GM12892 (cell line): ENCODE measurements around the gene RPL22.

Experiments
- DNase-seq: peaks from one replicate; pipeline ENCODE4 v3.0.0; 2011; ENCODE audit not compliant: insufficient read length
- FAIRE-seq: peaks from 2 replicates; lab custom pipeline; 2011; peaks lifted over from hg19 to GRCh38; lab: Jason Lieb, UNC
- POLR2A ChIP-seq: IDR thresholded peaks from 2 replicates; pipeline ENCODE4 v1.6.1; 2011; ENCODE audit warnings: low read depth, low read length, control low read depth
- POLR2AphosphoS5 ChIP-seq: IDR thresholded peaks from 2 replicates; pipeline ENCODE4 v1.6.1; 2011; ENCODE audit warnings: low read depth, low read length, control low read depth
- TAF1 ChIP-seq: IDR thresholded peaks from 2 replicates; pipeline ENCODE4 v1.6.1; 2011; ENCODE audit warnings: low read depth, mild to moderate bottlenecking, control low read depth, low read length, borderline replicate concordance

RPL22 gene

GRCh38 chr1:6152181-6152580, 47.2 kb downstream of the RPL22 start:
- FAIRE-seq (no peak), DNase-seq (no peak)
- TF ChIP-seq POLR2A = no peak
- no peak for TF ChIP-seq POLR2AphosphoS5
- TF ChIP-seq TAF1 = no peak

DNA sequence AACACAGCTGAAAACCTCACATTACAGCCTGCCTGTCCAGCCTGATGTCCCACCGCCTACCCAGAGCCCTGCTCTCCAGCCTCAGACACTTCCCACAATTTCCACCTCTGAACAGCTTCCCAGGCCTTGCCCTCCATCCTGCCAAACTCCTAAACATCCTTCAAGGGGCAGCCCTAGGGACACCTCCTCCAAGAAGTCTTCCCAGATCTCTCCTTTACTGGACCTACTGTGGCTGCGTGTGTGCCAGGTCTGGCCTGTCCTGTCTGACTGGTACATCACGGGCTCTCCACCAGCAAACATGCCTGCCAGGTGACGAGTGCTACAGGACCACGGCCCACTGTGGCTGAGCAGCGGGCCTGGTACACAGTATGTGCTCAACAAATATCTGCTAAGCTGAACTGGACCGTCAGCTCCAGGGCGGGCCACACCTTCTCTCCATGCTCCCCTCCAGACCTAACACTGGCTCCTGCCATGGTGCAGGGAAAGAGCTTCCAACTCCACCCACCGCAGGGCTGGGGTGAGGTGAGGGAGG, 48.0 kb downstream of the RPL22 start:
- DNase-seq (no peak), FAIRE-seq (no peak)
- TF ChIP-seq POLR2A (no peak), POLR2AphosphoS5 (no peak), TAF1 (no peak)

DNA sequence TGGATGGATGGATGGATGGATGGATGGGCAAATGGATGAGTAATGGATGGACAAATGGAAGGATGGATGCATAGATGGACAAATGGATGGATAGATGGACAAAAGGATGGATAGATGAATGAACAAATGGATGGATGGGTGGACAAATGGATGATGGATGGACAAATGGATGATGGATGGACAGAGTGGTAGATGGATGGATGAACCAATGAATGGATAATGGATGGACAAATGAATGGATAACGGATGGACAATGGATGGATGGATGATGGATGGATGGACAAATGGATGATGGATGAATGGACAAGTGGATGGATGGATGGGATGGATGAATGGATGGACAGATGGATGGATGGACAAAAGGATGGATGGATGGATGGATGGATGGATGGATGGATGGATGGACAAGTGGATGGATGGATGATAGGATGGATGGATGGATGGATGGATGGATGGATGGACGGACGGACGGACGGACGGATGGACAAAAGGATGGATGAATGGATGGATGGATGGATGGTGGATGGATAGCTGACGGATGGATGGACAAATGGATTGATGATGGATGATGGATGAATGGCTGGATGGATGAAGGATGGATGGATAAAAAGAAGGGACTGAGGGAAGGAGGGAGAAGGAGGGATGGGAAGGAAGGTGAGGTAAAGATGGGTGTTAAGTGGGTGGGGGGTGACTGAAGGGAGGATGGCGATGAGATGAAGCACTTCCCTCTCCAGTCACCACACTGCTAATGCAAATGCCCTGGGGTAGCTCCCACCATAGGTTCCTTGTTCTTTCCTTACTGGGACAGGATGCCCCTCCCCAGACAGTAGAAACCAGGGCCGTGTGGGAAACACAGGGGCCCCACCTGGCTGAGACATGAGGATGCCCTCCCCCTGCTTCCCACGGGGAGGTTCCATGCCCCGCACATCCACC, 49.1 kb downstream of the RPL22 start:
- DNase-seq (no peak), FAIRE-seq (no peak)
- no peak for TF ChIP-seq TAF1
- TF ChIP-seq POLR2A = no peak
- no peak for TF ChIP-seq POLR2AphosphoS5

DNA sequence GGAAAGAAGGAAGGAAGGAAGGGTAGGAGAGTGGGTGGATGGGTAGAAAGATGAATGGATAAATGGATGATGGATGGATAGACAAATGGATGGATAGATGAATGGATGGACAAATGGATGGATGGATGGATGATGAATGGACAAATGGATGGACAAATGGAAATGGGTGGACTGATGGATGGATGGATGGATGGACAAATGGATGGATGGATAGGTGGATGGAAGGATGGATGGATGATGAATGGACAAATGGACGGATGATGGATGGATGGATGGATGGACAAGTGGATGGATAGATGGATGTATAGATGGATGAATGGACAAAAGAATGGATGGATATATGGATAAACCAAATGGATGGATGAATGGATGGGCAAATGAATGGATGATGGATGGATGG, 49.8 kb downstream of the RPL22 start:
- no peak for TF ChIP-seq POLR2A
- TF ChIP-seq POLR2AphosphoS5 = no peak
- no peak for TF ChIP-seq TAF1
- FAIRE-seq (no peak), DNase-seq (no peak)

DNA sequence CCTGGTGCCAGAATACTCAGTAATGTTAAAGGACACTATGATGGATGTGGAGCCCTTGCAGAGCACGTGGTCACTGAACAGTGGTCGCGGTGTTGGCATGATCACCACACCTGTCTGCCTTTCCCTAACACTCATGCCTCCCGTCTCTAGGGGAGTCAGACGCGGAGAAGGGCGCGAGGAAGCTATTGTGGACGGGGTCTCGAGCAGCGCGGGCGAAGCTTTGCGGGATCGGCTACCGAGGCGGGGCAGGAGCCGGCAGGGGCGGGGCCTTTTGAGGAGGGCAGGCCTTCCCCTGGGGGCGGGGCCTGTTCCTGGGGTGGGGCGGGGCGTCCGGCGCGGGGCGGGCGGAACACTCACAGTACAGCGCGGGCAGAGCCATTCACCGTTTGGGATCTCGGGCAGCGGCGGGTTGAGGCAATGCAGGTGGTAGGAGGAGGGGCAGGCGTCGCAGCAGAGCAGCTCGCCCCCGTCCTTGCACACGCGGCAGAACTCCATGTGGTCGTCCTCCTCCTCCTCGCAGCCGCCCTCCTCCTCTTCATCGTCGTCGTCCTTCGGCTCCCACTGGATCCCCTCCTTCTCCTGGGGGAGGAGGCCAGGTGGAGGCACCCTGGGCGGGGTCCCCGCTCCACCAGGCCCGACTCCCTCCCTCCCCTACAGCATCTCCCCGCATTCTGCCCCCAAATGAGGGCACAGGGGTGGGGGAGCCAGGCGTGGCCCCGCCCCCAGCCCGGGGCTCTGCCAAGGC, 50.7 kb downstream of the RPL22 start:
- FAIRE-seq (no peak), DNase-seq (peak; percentile 54)
- TF ChIP-seq POLR2A (no peak), POLR2AphosphoS5 (no peak), TAF1 (no peak)

DNA sequence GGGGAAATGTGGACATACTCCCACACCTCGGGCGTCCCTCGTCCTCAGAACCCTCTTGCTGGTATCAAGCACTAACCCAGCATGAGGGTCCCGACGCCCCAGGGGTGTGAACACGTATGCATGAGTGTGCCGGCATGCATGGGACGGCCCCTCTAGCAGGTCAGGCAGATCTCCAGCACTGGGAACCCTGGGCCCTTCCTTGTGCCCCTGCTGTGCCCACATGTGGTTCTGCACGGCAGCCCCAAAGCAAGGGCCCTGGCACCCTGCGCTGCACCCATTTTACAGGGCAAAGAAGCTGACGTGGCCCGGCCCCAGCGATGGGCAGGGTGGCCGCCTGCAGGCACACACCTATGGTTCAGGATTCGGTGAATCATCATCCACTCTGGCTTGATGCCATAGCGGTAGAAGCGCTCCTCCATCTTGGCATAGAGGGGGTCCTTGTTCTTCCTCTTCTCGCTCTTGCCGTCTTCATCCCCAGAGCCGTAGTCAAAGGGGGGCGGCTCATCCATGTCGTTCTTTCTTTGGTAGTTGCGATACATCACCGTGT, 53.5 kb downstream of the RPL22 start:
- DNase-seq (no peak), FAIRE-seq (no peak)
- TF ChIP-seq POLR2A (no peak), TAF1 (no peak), POLR2AphosphoS5 (no peak)

- TF ChIP-seq TAF1 (no peak), POLR2AphosphoS5 (no peak), POLR2A (no peak)
Measured at GRCh38 chr1:6145396-6145750, 54.0 kb downstream of the RPL22 start.

GRCh38 chr1:6144647-6145395, 54.6 kb downstream of the RPL22 start:
- FAIRE-seq (no peak), DNase-seq (no peak)
- TF ChIP-seq TAF1 = no peak
- TF ChIP-seq POLR2A = no peak
- TF ChIP-seq POLR2AphosphoS5 = no peak

More at GRCh38 chr1:6145396-6145750, 54.0 kb downstream of the RPL22 start:
- DNase-seq (no peak), FAIRE-seq (no peak)

GRCh38 chr1:6144175-6144574, 55.2 kb downstream of the RPL22 start:
- TF ChIP-seq POLR2A = no peak
- no peak for TF ChIP-seq TAF1
- no peak for TF ChIP-seq POLR2AphosphoS5
- FAIRE-seq (no peak), DNase-seq (no peak)

DNA sequence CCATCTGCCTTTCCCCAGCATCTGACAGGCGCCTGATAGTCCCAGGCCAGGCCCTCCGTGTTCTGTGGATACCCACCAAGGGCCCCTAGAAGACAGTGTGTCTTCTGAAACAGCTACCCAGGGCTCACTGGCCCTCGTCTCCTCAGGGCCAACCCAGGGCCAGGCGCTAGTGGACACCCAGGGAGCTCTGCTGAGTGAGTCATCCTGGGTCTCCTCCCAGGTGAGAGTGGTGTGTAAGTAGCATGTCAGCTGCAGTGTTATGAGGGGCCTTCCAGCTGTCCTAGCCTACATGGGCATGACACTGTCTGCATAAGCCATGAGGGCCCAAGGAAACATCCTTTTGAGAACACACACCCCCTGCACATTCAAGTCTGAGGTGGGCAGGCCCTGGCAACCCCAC, 56.0 kb downstream of the RPL22 start:
- TF ChIP-seq POLR2A = no peak
- no peak for TF ChIP-seq TAF1
- TF ChIP-seq POLR2AphosphoS5 = no peak
- DNase-seq (no peak), FAIRE-seq (no peak)

DNA sequence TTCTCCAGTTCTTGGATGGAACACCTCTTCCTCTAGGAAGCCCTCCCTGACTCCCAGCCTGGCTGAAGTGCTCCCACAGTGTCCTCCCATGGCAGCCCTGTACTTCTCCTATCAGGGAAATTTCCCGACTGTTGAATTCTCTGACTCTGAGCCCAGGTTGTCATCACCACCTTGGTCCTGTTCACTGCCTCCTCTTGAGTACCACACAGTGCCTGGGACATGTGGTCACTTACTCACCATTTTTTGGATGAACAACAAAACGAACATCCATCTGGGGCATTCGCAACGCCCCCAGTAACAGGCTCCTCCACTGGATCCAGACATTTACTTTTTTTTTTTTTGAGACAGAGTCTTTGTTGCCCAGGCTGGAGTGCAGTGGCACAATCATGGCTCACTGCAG, 56.7 kb downstream of the RPL22 start:
- TF ChIP-seq POLR2AphosphoS5 (no peak), TAF1 (no peak), POLR2A (no peak)
- FAIRE-seq = no peak

More for the DNA sequence above, 56.7 kb downstream of the RPL22 start:
- DNase-seq = no peak
